Measurements from ENCODE around the gene DNAJC13. TPM values are rescaled to one million over a fixed set of nuclear protein-coding genes. Genes with fewer than 3 reads are reported as not detected.
A peak's percentile ranks its signal among the peaks of the same experiment; 100 is the strongest.

The DNAJC13 gene
- total RNA-seq, 1 donor from 2014 or later, result 67.9 TPM

DNA sequence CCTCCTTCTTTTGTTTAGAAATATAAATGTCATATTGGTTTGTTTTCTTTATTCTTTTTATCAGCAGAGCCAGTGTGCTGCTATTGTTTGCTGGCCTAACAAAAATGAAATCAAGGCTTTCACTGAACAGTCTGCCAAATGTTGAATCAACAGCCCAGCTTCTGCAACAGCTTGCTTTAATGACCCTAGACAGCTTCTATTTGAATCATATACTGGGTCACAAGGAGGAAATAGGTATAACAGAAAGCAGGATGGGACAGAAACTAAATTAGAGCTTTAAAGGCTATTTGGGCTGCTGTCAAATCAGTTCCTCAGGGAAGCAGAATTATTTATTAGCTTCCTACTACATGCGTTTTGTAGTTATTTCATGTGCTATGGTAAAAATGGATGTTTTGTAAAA is 12.1 kb upstream of the DNAJC13 start:
- DNase-seq, result peak; percentile 19

DNA sequence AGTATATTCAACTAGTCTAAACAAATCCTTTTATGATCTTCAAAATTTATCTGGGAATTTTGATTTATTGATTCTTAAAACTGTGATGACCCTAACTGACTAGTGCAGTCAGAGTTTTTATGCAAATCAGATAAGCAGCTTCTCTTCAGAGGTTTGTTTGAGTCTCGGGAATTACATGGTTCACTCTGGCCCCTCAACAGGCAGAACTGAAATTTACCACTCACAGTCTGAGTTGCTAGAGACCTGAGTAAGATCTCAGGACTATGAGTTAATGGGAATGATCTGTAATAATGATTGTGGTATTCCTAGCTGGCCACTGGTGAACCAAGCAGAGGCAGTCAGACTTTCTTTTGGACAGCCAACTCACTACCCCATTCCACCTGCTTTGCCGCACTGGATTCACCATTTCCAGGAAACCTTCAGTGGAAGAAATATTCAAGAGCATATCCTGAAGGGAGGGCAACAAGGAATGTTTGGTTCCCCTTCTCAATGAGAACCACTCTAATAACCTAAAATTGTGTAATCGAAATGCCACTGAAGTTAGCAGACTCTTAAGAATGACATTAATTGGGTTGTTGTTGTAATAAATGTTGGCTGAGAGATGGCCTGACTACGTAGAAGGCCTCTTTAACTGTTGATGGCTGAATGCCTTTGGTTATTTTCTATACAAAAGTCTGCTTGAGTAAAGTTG is 11.5 kb upstream of the DNAJC13 start:
- no peak for DNase-seq

DNA sequence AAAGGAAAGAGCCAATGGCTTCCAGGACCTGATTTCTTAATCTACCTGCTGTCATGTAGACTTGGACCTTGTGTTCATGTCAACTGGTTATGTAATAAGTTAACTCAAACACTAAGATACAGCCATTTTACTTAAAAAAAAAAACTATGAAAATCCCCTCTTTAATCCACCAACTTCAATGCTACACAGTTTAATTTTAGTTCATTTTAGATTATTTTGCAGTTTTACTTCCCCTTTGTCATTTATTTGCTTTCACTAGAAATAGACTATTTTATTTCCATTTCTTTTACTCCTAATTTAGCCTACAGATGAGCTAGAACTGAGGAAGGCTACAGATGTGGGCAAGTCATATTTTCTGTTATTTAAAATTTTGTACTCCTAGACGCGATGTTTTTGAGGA is 10.7 kb upstream of the DNAJC13 start:
- DNase-seq, result no peak

DNA sequence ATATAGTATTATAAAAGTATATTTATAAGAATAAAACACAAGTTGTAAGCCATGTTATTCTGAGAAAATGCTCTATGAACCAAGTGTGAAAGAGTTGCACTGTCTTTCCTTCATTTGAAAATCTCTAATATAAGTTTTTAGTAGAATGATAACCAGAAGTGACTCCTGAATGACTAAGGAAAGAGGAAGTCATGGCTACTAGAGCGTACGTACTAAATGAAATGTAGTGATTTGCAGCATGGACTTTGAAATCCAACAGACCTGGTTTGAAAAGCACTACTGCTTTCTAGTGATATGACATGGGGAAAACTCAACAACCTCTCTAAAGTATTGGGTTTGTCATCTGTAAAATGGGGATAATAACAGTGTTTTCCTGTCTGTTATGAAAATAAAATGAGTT is 10.3 kb upstream of the DNAJC13 start:
- no peak for DNase-seq

DNA sequence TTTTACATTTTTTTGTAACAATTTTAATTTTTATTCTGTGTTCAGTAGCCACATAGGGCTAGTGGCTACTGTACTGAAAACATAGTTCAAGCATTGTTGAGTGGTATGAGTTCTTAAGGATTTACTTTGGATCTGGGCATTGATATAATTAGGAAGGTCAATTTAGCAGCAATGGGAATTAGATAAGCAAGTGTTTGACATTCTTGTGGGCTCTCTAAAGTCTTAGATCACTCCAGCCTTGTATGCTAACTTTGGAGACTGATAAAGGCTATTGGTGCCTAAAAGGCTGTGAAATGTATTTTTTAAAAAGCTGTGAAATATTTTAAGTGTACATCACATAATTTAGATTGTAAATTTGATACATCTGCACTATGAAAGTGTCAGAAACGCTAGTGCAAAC is 2.5 kb upstream of the DNAJC13 start:
- no peak for DNase-seq

DNA sequence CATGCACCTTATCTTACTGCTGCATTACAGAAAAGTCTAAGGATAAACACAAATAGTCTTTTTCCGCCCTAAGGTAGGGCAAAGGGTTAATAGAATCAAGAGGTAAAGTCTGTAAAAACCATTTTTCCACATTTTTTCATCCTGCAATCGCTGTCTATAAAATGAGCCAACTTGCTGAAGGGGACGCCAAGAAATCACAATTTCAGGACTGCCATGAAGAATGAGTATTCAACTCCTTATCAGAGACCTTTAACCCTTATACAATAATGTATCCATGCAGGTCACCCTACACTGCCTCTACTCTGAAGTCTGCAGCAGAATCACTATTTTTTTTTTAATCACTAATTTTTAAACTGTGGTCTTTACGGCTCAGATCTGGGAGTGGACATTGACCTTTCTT is 1.1 kb upstream of the DNAJC13 start:
- no peak for DNase-seq

DNA sequence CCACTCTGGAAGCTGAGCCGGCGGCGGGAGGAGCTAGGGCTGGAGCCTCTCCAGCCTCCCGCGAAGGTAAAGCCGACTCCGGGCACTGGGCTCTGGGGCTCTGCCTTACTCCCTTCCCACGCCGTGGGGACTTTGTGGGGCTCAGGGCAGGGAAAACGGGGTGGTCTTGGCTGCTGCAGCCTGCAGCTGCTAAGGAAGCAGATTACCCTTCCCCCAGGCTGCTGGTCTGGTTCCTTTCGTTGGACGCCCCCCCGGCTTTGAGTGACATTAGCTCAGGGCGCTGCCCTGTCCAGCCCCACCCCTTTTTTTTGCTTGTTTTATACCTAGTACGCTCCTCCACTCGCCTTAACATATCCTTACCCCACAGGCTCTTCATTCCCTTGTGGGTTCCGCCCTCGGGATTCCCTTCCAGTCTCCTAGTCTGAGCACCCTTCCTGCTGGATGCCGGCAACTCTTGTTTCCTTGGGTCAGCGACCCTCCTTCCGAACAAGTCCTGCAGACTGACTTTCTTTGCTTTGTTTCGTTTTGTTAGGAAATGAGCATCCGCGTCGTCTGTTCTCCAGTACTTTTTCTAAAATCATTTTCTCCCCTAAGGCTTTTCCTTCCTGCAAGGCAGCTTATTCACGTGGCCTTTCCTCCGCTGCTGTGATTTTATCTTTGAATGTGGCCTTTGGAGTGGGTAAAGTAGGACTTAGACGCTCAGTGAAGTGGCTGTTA is 551 bp downstream of the DNAJC13 start:
- DNase-seq, result peak; percentile 82

DNA sequence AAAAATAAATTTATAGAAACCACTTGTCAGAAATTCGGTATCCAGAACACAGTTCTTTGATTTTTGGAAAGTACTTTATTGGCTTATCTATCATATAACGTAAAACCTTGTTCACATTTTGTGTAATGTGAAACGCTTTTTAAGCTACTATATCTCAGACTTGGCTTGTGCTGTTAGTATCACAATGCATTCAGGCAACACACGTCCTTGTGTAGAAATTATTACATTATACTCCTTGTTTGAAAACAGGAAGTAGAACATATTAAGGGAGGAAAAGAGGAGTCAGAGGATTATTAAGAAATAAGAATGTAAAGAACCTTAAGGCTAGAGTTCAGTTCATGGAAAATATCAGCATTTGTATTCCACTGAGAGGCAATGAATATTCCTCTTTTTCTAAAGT is 1.6 kb downstream of the DNAJC13 start:
- DNase-seq, result no peak

DNA sequence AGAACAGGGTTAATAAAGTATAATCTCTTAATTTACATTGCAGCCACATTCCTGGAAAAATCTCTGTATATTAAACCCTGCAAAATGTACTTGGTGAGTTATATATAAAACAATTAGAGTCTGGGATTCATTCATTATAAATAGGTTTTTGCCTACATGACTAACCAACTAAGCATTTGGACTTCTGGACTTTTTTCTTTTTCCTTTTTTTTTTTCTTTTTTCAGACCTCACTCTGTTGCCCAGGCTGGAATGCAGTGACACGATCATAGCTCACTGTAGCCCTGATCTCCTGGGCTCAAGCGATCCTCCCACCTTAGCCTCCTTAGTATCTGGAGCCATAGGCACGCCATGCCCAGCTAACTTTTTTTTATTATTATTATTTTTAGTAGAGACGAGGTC is 4.5 kb downstream of the DNAJC13 start:
- DNase-seq, result no peak

DNA sequence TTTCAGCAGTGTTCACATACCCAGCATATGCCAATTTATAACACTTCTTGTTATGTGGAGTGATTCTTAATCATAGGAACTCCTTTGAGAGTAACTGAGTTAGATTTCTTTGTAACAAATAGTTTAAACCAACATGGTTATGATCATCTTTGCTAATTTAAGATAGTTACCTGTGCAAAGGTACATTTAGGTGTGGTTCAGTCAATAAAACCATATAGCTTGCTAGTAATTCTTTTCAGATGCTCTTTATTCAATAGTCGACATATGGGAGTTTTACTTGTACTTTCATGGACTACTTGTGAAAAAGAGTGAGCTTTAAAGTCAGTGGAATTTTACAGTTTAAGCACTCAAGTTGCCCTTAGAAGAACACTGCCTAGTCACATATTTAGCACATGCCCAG is 5.2 kb downstream of the DNAJC13 start:
- no peak for DNase-seq

DNA sequence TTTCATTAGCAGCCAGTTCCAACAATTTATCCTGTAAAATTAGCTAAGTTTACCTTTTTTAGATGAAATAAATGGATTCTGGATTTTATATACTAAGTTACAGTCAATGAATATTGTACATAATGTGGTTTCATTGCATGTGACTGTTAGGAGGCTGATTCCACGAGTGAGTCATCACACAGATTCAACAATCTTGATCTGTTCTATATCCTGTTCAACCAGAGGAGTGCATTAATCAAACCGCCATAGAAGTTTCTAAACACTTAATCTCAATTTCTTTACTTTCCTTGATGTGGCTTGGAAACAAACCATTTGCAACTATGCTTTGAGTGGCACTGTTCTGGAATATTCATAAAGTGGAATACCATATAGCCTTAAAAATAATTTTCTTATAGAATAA is 15.3 kb downstream of the DNAJC13 start:
- DNase-seq, result no peak

DNA sequence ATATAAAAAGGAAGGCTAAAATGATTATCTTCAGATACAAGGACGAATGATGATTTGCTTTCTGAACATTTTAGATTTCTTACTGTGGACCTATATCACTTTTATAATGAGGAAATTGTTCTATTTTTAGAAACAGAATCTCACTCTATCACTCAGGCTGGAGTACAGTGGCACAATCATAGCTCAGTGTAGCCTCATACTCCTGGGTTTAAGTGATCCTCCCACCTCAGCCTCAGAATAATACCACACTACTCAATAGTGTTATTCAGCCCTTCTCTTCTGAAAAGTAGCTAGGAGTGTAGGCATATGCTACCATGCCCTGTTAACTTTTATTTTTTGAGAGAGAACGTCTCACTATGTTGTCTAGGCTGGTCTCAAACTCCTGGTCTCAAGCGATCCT is 15.8 kb downstream of the DNAJC13 start:
- no peak for DNase-seq

DNA sequence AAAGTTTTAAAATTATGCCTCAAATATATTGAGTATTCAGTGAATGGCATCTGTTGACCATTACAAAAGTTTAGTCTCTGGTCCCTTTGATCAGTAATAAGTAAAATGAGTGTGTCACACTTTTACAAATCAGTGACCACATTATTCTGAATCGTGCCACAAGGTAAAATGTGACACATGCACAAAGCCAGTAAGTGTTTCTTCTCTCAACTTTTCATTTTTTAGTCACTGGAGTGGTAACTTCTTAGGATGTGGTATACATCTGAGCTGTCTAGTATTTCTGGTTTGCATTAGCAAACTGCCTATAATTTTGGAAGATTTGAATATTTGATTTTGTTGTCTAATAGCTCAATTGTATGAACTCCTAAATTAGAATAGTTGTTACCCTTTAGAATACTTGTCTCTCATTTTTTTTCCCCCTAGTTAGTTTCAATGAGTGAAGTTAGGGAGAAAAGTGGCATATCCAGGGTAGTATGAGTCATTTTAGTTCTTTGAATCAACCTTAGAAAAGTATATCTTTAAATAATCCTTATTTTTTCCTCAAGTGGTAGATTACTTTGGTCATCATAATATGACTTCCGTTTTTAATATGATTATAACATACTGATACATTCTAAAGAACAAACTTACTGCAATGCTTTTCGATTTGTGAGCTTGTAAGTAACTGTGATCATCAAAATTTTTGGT is 18.1 kb downstream of the DNAJC13 start:
- no peak for DNase-seq

DNA sequence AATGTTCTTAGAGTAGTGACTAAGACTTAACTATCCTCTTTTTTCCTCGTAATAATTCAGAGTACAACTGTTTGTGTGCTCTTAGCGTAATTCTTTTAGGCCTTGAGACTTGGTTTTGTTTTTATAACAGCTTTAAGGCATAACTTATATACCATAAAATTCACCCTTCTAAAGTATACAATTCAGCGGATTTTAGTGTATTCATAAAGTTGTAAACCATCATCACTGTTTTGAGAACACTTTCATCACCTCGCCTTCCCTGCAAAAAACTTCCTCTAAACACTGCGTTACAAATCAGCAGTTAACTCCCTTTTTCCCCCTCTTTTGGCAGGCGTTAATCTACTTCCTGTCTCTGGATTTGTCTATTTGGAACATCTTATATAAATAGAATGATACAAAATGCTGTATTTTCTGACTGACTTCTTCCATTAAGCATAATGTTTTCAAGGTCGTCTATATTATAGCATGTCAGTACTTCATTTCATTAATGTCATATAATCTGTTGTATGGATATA is 18.7 kb downstream of the DNAJC13 start:
- DNase-seq, result peak; percentile 23

DNA sequence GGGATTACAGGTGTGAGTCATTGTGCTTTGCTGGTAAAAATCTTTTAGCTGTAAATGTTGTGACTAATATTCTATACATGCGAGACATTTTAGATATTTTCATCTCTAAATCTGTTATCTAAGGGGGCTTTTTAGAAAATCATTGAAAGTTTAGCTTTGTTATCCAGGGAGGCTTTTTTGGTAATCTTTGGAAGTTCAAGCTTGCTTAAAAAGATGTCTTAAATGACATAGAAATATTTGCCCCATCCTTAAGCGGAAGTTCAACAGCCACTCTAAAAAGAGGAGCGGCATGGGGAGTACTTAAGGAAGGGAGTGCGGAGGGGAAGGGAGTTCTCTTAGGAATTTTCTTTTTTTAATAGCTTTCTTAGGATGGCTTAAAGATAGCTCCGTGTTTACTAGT is 26.1 kb downstream of the DNAJC13 start:
- DNase-seq, result no peak

DNA sequence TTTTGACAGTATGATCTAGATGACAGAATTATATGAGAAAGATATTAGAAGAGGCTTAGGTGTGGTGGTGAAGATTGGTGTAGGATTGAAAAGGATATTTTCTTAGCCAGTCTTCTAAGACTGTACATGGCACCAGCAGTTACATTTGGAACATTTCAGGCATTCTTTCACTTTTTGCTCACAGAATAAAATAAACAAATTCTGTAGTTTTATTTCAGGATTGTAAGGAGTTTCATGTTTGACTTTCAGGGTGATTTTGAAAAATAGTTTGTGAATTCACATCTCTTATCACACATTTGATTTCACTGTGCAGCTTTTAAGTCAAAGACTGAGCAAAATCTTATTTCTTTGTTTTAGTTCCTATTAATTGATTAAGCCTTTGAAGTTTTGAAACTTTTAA is 27.1 kb downstream of the DNAJC13 start:
- DNase-seq, result no peak

DNA sequence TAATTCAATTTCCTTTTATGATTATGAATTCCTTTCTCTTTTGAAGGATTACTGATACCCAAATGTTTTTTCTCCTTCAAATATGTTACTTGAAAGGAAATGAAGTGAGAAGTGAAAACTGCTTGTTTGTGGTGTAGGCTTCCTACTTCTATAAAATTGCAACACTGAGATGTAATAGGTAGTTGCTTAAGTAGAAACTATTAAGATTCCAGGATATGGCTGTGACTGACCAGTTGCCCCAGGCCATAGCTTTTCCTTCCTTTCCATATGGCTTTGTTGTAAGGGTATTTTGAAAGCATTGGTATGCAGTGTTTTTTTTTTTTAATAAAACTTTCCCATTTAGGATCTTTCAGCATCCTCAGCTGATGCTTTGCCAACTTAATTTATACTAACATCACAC is 28.5 kb downstream of the DNAJC13 start:
- DNase-seq, result no peak

DNA sequence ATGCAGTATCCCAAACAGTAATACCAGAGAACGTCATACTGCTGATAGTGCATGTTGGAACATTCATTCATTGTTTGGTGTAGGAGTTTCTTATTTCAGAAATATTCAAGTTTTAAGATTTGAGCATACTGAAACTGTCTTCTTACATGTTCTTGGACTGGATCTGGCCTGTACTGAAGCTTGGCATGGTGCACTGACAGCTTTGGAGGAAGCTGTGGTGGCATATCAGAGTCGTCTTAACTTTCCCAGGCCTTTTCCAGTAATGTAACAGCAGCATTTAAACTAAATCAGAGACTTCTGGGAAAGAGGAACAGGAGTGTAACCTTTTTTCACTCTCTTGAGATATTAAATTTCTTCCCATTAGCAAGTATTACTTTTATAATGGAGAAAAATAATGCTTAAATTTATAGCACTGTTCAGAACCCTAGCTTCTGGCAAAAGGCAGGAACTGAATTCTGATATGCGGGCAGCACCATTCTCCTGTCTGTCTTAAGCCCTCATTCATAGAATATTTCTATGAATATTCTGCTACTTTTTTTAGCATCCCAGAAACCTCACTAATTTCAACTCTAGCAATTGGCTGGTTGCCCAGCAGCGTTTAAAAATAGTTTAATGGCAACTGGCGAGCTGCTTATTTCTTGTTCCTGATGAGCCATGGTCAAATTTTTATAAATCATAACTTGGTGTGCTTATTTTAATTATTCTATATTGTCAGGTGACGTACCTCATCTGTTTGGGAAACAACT is 31.1 kb downstream of the DNAJC13 start:
- peak; percentile 73 for DNase-seq

DNA sequence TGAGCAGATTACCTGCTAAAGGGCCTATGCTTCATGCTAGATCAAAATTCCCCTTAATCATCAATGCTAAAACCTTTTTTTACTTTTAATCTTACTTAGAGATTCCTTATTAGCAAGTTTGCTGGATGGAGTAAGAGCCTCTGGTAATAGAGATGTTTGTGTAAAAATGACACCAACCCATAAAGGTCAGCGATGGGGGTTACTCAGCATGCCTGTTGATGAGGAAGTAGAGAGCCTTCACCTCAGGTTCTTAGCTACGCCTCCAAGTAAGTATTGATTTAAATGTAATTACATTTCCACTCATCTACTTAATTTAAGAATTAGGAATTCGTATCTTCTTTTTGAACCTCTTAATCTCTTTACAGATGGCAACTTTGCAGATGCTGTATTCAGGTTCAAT is 38.8 kb downstream of the DNAJC13 start:
- no peak for DNase-seq

DNA sequence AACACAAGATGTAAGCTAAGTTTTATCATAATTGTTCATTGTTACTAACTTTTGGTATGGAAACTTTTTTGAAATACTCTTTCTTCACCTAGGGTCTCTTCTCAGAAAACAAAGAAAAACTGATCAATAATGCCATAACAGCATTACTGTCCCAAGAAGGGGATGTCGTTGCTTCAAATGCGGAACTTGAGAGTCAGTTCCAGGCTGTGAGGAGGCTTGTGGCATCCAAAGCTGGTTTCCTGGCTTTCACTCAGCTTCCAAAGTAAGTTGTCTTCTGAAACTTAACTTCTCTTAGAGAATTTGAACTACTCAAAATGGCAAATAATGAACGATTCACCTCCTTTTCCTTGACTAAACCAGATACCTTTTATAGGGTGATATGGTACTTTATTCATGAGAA is 39.3 kb downstream of the DNAJC13 start:
- no peak for DNase-seq

DNA sequence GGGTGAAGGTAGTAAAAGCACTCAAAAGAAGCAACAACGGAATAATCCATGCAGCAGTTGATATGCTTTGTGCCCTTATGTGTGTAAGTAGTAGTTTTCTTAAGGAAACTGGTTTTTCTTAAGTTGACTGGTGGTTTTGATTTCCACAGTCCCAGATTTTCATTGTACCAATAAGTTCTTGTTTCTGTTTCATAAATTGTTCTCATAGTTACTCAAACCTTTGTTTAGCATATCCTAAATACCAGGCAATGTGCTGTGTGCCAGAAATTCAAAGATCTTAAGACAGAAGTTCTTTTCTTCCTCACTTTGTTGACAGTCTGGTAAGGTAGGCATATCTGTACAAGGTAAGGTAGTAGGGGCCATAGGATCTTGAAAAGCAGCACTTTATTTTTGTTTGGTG is 40.0 kb downstream of the DNAJC13 start:
- DNase-seq, result no peak

DNA sequence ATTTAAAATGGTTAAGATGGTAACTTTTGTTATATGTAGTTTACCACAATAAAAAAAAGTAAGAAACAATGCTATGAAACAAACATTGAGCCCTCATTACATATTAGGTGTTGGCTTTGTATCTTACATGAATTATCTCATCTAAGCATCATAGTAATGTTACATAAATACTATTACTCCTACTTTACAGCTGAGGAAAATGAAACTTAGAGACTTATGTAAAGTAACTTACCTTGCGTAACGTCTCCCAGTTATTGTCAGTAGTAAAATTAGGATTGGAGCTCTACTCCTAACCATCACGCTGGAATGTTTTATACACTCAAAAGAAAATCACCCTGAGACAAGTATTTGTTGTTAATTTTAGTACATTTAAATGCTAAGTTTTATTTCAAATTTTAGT is 42.2 kb downstream of the DNAJC13 start:
- no peak for DNase-seq

DNA sequence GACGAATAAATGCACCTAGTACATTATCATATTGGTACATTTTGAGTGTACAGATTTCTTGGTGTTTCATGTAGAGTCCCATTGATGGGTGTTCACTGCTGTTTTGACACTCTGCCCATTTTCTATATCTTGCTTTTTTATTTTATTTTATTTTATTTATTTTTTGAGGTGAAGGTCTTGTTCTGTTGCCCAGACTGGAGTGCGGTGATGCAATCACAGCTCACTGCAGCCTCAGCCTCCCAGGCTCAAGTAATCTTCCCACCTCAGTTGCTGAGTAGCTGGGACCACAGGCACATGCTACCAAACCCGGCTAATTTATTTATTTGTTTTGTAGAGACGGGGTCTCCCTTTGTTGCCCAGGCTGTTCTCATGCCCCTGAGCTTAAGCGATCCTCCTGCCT is 44.2 kb downstream of the DNAJC13 start:
- no peak for DNase-seq

Measured in tongue (tissue), 2 donors.